ENCODE measurements around the gene SIRT3. TPM values are rescaled to one million over a fixed set of nuclear protein-coding genes. Genes with fewer than 3 reads are reported as not detected.

The SIRT3 gene
- total RNA-seq, 4 donors from 2014 or later: 7.2 to 27.9 (median 20.6) TPM

DNA sequence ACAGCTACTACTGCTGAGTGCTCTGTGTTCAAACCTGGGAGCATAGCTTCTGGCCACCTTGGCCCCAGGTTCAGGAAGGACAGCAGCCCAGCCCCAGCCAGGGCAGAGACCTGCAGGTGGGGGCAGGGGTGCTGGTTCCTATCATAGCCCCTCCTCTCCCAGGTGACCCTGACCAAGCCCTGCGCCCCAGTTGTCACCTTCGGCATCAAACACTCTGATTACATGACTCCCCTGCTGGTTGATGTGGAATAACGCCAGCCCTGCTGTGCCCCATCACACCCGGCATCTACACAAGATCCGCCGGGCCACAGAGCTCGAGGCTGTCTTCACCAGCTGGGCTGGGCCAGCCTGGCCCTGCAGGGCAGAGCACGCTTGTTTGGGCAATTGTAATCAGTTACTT, 36.4 kb downstream of the SIRT3 start:
- Histone ChIP-seq H3K9me3 (no peaks in the 10 kb centered on the region), H3K4me3 (no peak overlapping the region), H3K27me3 (no peaks in the 10 kb centered on the region), H3K36me3 (no peaks in the 10 kb centered on the region), H3K27ac (no peak overlapping the region), H3K4me1 (peaks cover 0 to 15% (median 1%) of the 10 kb centered on the region in 4 donors)
- TF ChIP-seq EP300 (IDR thresholded peaks at IDR 0.05; ENCODE audit: low read depth): no peak
- no peak for TF ChIP-seq POLR2AphosphoS5 (IDR thresholded peaks at IDR 0.05)
- TF ChIP-seq CTCF (IDR thresholded peaks at IDR 0.05): no peak
- no peak for TF ChIP-seq POLR2A (IDR thresholded peaks at IDR 0.05)
- WGBS, 2 donors (ENCODE audit: low coverage in 1 of 2): 86 to 100% methylated on average over 1 to 8 of the region's 8 CpGs
- in situ Hi-C loops (cut with MboI; ENCODE audit: low pct_ligation_motif_present in 1 of 4, low pct_unique_long_range_greater_than_20kb in 1 of 4, low sequenced_read_pairs in 3 of 4) (no loop called here), intact Hi-C loops (cut with DNase I; ENCODE audit: low total_unique reads) (no loop called here)
- peak; percentile 7 for DNase-seq

DNA sequence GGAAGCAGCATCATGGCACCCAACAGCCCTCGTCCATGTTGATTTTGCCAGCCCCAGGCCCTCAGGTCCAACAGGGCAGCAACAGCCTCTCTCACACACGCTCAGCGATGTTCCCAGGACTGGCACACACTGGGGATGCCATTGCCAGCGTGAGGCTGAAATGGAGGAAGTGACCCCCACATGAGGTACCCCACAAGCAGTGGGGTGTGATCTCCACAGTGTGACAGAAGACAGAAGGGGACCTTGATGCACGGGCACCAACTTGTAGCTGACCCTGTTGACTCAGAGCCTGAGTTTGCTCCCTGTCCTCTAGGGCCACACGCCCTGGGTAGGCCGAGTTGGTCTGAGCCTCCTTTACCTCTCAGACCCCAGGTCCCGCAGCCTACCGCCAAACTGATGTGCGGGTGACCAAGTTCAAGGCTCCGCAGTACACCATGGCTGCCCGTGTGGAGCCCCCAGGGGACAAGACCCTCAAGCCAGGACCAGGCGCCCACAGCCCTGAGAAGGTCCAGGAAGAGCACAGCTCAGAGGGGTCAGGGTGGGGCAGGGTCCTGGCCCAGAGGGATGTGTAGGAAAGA, 37.0 kb downstream of the SIRT3 start:
- Histone ChIP-seq H3K36me3 (no peaks in the 10 kb centered on the region), H3K27ac (no peak overlapping the region), H3K27me3 (no peaks in the 10 kb centered on the region), H3K4me1 (peaks cover 0 to 12% (median 1%) of the 10 kb centered on the region in 4 donors), H3K4me3 (no peak overlapping the region), H3K9me3 (no peaks in the 10 kb centered on the region)
- WGBS, 2 donors (ENCODE audit: low coverage in 1 of 2): 94% methylated on average over 13 of the region's 13 CpGs; no CpG with 5 or more reads in 1 of the 2 donors
- in situ Hi-C loops (cut with MboI; ENCODE audit: low pct_ligation_motif_present in 1 of 4, low pct_unique_long_range_greater_than_20kb in 1 of 4, low sequenced_read_pairs in 3 of 4) (no loop called here), intact Hi-C loops (cut with DNase I; ENCODE audit: low total_unique reads) (no loop called here)
- TF ChIP-seq EP300 (IDR thresholded peaks at IDR 0.05; ENCODE audit: low read depth) (no peak), POLR2A (IDR thresholded peaks at IDR 0.05) (no peak), POLR2AphosphoS5 (IDR thresholded peaks at IDR 0.05) (peak in 1 of 3 donors; percentile 11), CTCF (IDR thresholded peaks at IDR 0.05) (no peak)
- DNase-seq: peak; percentile 6

DNA sequence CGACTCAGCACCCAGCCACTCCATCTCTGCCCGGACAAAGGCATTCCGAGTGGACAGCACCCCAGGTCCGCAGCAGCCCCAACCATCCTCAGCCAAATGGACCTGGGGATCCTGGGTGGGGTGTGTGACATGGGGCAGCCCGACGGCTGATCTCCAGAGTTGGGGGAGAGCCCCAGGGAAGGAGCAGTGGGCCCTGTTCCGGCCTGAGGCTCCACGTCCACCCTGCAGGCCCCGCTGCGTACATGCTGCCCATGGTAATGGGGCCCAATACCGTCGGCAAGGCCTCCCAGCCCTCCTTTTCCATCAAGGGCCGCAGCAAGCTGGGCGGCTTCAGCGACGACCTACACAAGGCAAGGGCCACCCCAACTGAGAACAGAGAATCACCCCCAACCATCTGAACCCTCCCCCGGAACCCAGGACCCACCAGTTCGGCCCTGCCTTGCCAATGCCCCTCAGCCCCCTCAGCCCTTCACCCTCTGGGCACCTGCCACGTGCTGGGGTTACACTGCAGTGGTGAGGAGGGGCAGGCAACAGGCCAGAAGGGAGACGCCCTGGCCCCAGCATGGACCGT, 37.8 kb downstream of the SIRT3 start:
- Histone ChIP-seq H3K4me3 (no peak overlapping the region), H3K36me3 (no peaks in the 10 kb centered on the region), H3K4me1 (peaks cover 0 to 11% (median 0%) of the 10 kb centered on the region in 4 donors), H3K27me3 (no peaks in the 10 kb centered on the region), H3K9me3 (no peaks in the 10 kb centered on the region), H3K27ac (no peak overlapping the region)
- intact Hi-C loops (cut with DNase I; ENCODE audit: low total_unique reads): no loop called here
- in situ Hi-C loops (cut with MboI; ENCODE audit: low pct_ligation_motif_present in 1 of 4, low pct_unique_long_range_greater_than_20kb in 1 of 4, low sequenced_read_pairs in 3 of 4): no loop called here
- TF ChIP-seq CTCF (IDR thresholded peaks at IDR 0.05): no peak
- TF ChIP-seq POLR2AphosphoS5 (IDR thresholded peaks at IDR 0.05): no peak
- TF ChIP-seq EP300 (IDR thresholded peaks at IDR 0.05; ENCODE audit: low read depth): no peak
- no peak for TF ChIP-seq POLR2A (IDR thresholded peaks at IDR 0.05)
- DNase-seq: peak; percentile 7
- WGBS, 2 donors (ENCODE audit: low coverage in 1 of 2): 87% methylated on average over 17 of the region's 21 CpGs; no CpG with 5 or more reads in 1 of the 2 donors

GRCh38 chr11:197741-198235, 38.4 kb downstream of the SIRT3 start:
- no peak for DNase-seq
- 91 to 93% methylated on average over 7 to 8 of the region's 9 CpGs for WGBS, 2 donors (ENCODE audit: low coverage in 1 of 2)
- Histone ChIP-seq H3K4me1 (peaks cover 0 to 8% (median 0%) of the 10 kb centered on the region in 4 donors), H3K9me3 (no peaks in the 10 kb centered on the region), H3K4me3 (no peak overlapping the region), H3K36me3 (no peaks in the 10 kb centered on the region), H3K27me3 (no peaks in the 10 kb centered on the region), H3K27ac (no peak overlapping the region)
- intact Hi-C loops (cut with DNase I; ENCODE audit: low total_unique reads): no loop called here
- TF ChIP-seq CTCF (IDR thresholded peaks at IDR 0.05) (no peak), EP300 (IDR thresholded peaks at IDR 0.05; ENCODE audit: low read depth) (no peak), POLR2A (IDR thresholded peaks at IDR 0.05) (no peak), POLR2AphosphoS5 (IDR thresholded peaks at IDR 0.05) (no peak)
- in situ Hi-C loops (cut with MboI; ENCODE audit: low pct_ligation_motif_present in 1 of 4, low pct_unique_long_range_greater_than_20kb in 1 of 4, low sequenced_read_pairs in 3 of 4): no loop called here

Data from transverse colon (tissue), 4 donors.